Stomach smooth muscle (tissue), 2 donors: ENCODE results near the gene TRIM54.
"Not testable (repeated sequence)": the region's sequence is repeated elsewhere in the genome, so short reads cannot be mapped to it uniquely, and the experiment has no call there.

Experiments used
- H3K27ac ChIP-seq: one replicate; pipeline ENCODE4 v1.7.0; 2013; ENCODE audit warnings: mild to moderate bottlenecking, low read length, inconsistent platforms
- H3K27me3 ChIP-seq, 2 donors: one replicate each; pipeline ENCODE4 v1.7.0; 2013; ENCODE audit warnings: low read length in 2 of 2; ENCODE audit not compliant: insufficient read depth in 2 of 2, control insufficient read depth in 1 of 2
- H3K36me3 ChIP-seq, 2 donors: one replicate each; pipeline ENCODE4 v1.7.0; 2013; ENCODE audit warnings: low read length in 2 of 2; ENCODE audit not compliant: control insufficient read depth in 2 of 2, insufficient read depth in 2 of 2
- H3K4me1 ChIP-seq: one replicate; pipeline ENCODE4 v1.7.0; 2013; ENCODE audit warnings: low read length; ENCODE audit not compliant: control insufficient read depth, insufficient read depth
- H3K4me3 ChIP-seq, 2 donors: one replicate each; pipeline ENCODE4 v1.7.0; 2013; ENCODE audit warnings: low read length in 2 of 2
- H3K9ac ChIP-seq, 2 donors: one replicate each; pipeline ENCODE4 v1.7.0; 2013; ENCODE audit warnings: low read length in 2 of 2, mild to moderate bottlenecking in 1 of 2
- H3K9me3 ChIP-seq, 2 donors: one replicate each; pipeline ENCODE4 v1.7.0; 2013; ENCODE audit warnings: low read length in 2 of 2; ENCODE audit not compliant: control insufficient read depth in 2 of 2
- donor health status: healthy.
- donor health status: Pancreatic carcinoma.

Gene TRIM54

GRCh38 chr2:27314709-27315108 is 32.5 kb downstream of the TRIM54 start:
- H3K36me3 ChIP-seq: peaks cover 5 to 13% of the 10 kb centered on the region in 2 donors
- no peaks in the 10 kb centered on the region for H3K4me1 ChIP-seq
- no peak overlapping the region for H3K4me3 ChIP-seq
- no peak overlapping the region for H3K9ac ChIP-seq
- peaks cover 0 to 2% of the 10 kb centered on the region in 2 donors for H3K27me3 ChIP-seq
- H3K9me3 ChIP-seq: no peaks in the 10 kb centered on the region
- no peak overlapping the region for H3K27ac ChIP-seq

GRCh38 chr2:27315122-27315521 is 32.9 kb downstream of the TRIM54 start:
- H3K9me3 ChIP-seq: no peaks in the 10 kb centered on the region
- no peak overlapping the region for H3K27ac ChIP-seq

DNA sequence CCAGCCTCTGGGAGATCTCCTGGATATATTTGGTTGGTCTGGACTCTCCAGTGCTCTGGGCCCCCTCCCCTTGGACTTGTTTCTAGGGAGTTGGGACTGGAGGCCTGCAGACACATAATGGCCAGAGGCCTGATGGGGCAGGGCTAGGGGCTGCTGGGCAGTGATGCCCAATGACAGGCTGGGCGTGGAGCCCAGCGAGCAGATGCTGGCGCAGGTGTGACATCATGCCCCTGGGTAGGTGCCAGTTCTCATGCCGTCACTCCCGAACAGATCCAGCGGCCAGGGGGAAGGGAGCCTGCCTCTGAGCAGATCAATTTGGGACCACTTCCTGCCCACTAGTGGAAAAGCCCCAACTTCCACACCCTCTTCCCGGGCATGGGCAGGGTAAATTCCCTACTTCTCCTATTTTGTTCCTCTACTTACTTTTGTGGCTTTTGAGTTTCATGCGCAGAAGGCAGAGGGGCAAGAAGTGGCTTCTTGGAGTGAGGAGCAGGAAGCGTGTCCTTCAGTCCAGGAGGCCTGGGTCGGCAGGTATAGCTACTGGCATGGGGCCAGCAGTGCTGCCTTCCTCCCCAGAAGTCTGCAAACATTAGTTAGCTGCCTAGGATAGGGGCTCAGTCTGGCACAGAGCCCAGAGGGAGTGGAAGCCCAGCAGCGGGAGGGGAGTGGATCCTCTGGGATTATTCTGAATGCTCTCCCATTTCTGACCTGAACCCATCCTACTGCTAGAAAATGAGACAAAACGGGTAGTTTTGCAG is 34.6 kb downstream of the TRIM54 start:
- Histone ChIP-seq H3K4me1 (peaks cover 7% of the 10 kb centered on the region), H3K27ac (no peak overlapping the region), H3K27me3 (no peaks in the 10 kb centered on the region), H3K9ac (no peak overlapping the region), H3K36me3 (peaks cover 0 to 4% of the 10 kb centered on the region in 2 donors), H3K4me3 (no peak overlapping the region), H3K9me3 (no peaks in the 10 kb centered on the region)

More at GRCh38 chr2:27315122-27315521, 32.9 kb downstream of the TRIM54 start:
- Histone ChIP-seq H3K4me3 (no peak overlapping the region), H3K36me3 (peaks cover 3 to 11% of the 10 kb centered on the region in 2 donors), H3K27me3 (no peaks in the 10 kb centered on the region), H3K9ac (no peak overlapping the region), H3K4me1 (no peaks in the 10 kb centered on the region)

DNA sequence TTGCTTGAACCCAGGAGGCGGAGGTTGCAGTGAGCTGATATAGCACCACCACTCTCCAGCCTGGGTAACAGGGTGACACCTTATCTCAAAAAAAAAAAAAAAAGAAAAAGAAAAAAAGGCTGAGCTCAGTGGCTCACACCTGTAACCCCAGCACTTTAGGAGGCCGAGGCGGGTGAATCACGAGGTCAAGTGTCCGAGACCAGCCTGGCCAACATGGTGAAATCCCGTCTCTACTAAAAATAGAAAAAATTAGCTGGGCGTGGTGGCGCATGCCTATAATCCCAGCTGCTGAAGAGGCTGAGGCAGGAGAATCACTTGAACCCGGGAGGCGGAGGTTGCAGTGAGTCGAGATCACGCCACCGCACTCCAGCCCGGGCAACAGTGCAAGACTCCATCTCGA is 37.6 kb downstream of the TRIM54 start:
- not testable (repeated sequence) for H3K9me3 ChIP-seq, H3K4me3 ChIP-seq, H3K9ac ChIP-seq, H3K27me3 ChIP-seq, H3K36me3 ChIP-seq, H3K27ac ChIP-seq
- peaks cover 18% of the 10 kb centered on the region for H3K4me1 ChIP-seq

GRCh38 chr2:27320958-27321543 is 38.8 kb downstream of the TRIM54 start:
- Histone ChIP-seq H3K9me3 (no peaks in the 10 kb centered on the region), H3K27me3 (no peaks in the 10 kb centered on the region), H3K4me3 (no peak overlapping the region), H3K9ac (no peak overlapping the region), H3K4me1 (peaks cover 18% of the 10 kb centered on the region), H3K36me3 (peaks cover 0 to under 1% of the 10 kb centered on the region in 2 donors), H3K27ac (no peak overlapping the region)

DNA sequence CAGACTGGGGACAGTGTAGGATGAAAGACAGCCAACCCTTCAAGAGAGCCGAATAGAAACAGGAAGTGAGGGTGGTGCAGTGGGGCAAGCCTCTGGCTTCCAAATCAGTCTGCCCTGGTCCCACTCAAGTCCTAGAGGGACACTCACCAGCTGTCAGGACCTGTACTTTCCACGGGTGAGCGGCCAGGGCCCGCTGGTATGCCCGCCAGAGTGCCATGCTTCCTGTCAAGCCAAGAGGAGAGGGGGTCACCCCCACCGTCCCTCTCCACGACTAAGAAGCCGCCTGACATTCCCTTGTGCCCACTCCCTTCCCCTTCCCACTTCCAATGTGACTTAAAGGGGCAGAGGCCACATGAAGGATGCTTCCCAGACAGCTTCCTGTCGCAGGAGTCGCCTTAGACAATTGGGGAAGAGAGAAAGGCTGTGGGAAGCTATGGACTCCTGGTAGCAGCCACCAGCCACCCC is 40.1 kb downstream of the TRIM54 start:
- Histone ChIP-seq H3K9me3 (no peaks in the 10 kb centered on the region), H3K36me3 (peaks cover 11 to 12% of the 10 kb centered on the region in 2 donors), H3K4me3 (peak overlapping the region; percentile 85 to 98), H3K4me1 (peaks cover 18% of the 10 kb centered on the region), H3K27ac (peak overlapping the region; percentile 98), H3K9ac (peak overlapping the region; percentile 95 to 97), H3K27me3 (no peaks in the 10 kb centered on the region)

- H3K27me3 ChIP-seq: no peaks in the 10 kb centered on the region
- peaks cover 13 to 16% of the 10 kb centered on the region in 2 donors for H3K36me3 ChIP-seq
- H3K9me3 ChIP-seq: no peaks in the 10 kb centered on the region
- peak within 1 kb of the TSS; percentile 98 for H3K27ac ChIP-seq
- peak within 1 kb of the TSS; percentile 85 to 98 for H3K4me3 ChIP-seq
- H3K4me1 ChIP-seq: peaks cover 18% of the 10 kb centered on the region
- peak within 1 kb of the TSS; percentile 95 to 97 for H3K9ac ChIP-seq
These were observed 40.8 kb downstream of the TRIM54 start, which contains the start of gene MPV17 for GRCh38 chr2:27322766-27323595. MPV17 (minus strand) TSS chr2:27323097; CDS start chr2:27322517, 580 bp downstream.

- no peaks in the 10 kb centered on the region for H3K27me3 ChIP-seq
- peak overlapping the region; percentile 98 for H3K27ac ChIP-seq
- no peaks in the 10 kb centered on the region for H3K9me3 ChIP-seq
- H3K36me3 ChIP-seq: peaks cover 21 to 23% of the 10 kb centered on the region in 2 donors
- H3K4me1 ChIP-seq: peaks cover 18% of the 10 kb centered on the region
- H3K4me3 ChIP-seq: peak overlapping the region; percentile 85 to 98
- peak overlapping the region; percentile 95 to 97 for H3K9ac ChIP-seq
These were observed 41.5 kb downstream of the TRIM54 start for GRCh38 chr2:27323596-27324285.

- H3K4me3 ChIP-seq: no peak overlapping the region
- peaks cover 29 to 33% of the 10 kb centered on the region in 2 donors for H3K36me3 ChIP-seq
- no peaks in the 10 kb centered on the region for H3K27me3 ChIP-seq
- H3K9ac ChIP-seq: no peak overlapping the region
- no peaks in the 10 kb centered on the region for H3K9me3 ChIP-seq
- H3K27ac ChIP-seq: no peak overlapping the region
- peaks cover 18% of the 10 kb centered on the region for H3K4me1 ChIP-seq
These were observed 42.5 kb downstream of the TRIM54 start for GRCh38 chr2:27324720-27325119.

DNA sequence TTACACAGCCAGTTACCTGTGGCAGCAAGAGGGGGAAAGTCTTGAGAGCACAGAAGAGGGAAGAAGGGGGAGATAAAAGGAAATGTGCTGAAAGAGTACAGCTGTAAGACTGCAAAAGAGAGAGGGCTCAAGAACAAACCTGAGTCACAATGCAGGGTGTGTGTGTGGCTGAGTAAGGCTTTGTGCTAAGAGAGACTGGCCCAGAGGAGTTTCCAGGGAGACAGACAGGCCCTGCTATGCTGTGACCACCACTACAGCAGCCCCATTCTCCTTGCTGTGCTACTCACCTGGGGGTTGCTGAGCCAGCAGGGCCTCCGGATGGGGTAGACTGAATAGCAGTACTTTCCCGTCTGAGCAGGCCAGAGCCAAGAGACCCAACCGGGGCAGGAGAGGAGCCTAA is 53.1 kb downstream of the TRIM54 start:
- Histone ChIP-seq H3K27me3 (no peaks in the 10 kb centered on the region), H3K4me3 (no peak overlapping the region), H3K9ac (no peak overlapping the region), H3K36me3 (peaks cover 48 to 55% of the 10 kb centered on the region in 2 donors), H3K4me1 (no peaks in the 10 kb centered on the region), H3K27ac (no peak overlapping the region), H3K9me3 (no peaks in the 10 kb centered on the region)
